EL (cell line): Measurements from ENCODE around the gene CCDC51.
"Not testable (repeated sequence)": the region's sequence is repeated elsewhere in the genome, so short reads cannot be mapped to it uniquely, and the experiment has no call there.

Experiments used
- DNase-seq: peaks from one replicate; pipeline ENCODE4 v3.0.0-alpha.2; 2016

The CCDC51 gene, protein sequence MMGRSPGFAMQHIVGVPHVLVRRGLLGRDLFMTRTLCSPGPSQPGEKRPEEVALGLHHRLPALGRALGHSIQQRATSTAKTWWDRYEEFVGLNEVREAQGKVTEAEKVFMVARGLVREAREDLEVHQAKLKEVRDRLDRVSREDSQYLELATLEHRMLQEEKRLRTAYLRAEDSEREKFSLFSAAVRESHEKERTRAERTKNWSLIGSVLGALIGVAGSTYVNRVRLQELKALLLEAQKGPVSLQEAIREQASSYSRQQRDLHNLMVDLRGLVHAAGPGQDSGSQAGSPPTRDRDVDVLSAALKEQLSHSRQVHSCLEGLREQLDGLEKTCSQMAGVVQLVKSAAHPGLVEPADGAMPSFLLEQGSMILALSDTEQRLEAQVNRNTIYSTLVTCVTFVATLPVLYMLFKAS

DNA sequence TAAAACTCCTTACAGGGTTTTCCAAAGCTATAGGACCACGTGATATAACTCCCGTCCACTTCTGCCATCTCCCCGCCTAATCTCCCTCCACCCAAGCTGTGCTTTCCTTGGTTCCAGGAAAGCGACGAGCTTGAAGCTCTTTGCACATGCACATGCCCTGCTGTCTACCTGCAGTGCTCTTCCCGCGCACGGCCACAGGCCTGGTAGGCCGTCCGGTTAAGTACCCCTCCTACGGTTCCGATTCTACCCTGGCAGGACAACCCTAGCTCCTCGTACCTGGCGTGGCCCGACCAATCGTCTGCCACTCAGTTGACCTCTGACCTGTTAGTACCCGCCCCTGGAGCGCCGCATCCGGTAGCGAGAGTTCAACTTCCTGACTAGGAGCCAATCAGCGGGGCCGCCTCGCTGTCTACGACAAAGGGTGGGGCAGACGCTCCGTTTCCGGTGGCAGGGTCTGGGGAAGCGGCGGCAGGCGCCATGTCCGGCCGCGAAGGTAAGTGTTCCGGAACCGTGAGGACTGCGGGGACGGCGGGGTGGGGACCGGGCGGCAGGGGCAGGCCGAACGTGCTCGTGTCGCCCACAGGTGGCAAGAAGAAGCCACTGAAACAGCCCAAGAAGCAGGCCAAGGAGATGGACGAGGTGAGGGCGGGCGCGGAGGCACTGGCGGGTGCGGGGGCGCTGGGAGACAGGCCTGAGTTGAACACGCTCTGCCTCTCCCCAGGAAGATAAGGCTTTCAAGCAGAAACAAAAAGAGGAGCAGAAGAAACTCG, at the start of gene CCDC51, which contains the start of gene TMA7:
CCDC51 (minus strand) TSS at position 300 of the 770 bp plus-strand sequence. CDS start 4,991 bp downstream, outside the sequence.
TMA7 (plus strand) TSS at position 438 of the 770 bp plus-strand sequence; CDS start at position 478, 40 bp downstream.
- peak; percentile 97 for DNase-seq

- no peak for DNase-seq
These were observed 47.0 kb upstream of the CCDC51 start for GRCh38 chr3:48486952-48487351.

GRCh38 chr3:48482822-48483221, 42.9 kb upstream of the CCDC51 start:
- DNase-seq = not testable (repeated sequence)

DNA sequence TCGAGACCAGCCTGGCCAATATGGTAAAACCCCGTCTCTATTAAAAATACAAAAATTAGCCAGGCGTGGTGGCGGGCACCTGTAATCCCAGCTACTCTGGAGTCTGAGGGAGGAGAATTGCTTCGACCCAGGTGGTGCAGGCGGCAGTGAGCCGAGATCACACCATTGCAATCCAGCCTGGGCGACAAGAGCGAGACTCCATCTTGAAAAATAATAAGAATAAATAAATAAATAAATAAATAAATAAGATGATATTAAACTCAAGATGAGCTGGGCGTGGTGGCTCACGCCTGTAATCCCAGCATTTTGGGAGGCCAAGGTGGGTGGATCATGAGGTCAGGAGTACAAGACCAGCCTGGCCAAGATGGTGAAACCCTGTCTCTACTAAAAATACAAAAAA, 41.0 kb upstream of the CCDC51 start:
- not testable (repeated sequence) for DNase-seq

GRCh38 chr3:48478626-48479555, 39.0 kb upstream of the CCDC51 start:
- DNase-seq = no peak

GRCh38 chr3:48477959-48478520, 38.1 kb upstream of the CCDC51 start:
- DNase-seq = no peak

GRCh38 chr3:48476426-48477053, 36.6 kb upstream of the CCDC51 start:
- no peak for DNase-seq

DNA sequence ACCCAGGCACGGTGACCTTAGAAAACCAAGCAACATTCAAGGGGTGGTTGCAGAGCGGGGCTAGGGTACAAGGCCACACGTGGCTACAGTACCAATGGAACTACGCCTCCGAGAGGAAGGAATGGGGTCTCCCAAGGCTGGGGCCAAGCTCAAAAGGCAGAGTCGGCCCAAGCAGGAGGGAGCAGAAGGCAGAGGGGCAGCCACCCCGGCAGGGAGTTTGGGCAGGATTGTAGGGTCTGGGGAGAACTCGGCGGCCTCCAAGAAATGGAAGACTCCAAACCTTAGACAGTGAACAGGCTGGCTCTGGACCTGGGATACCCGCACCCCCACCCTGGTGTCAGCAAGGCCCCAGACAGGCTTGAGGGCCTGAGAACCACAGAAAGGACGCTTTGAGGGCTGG, 35.3 kb upstream of the CCDC51 start:
- DNase-seq = no peak

DNA sequence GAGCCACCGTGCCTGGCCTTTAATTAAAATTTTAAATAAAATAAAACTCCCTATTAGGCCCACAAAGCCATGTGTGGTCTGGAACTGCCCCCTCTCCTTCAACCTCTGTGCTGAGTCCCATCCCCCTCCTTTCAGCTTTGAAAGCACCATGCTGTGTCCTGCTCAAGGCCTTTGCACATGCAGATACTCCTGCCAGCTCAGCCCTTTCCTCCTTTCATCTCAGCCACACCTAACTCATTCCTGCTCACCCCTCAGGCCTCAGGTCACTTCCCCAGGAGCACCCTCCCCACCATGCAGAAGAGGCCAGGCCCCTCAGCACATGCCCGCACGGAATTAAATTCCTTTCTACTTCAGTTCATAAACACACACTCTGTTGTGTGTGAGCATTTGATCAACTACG, 34.7 kb upstream of the CCDC51 start:
- no peak for DNase-seq

DNA sequence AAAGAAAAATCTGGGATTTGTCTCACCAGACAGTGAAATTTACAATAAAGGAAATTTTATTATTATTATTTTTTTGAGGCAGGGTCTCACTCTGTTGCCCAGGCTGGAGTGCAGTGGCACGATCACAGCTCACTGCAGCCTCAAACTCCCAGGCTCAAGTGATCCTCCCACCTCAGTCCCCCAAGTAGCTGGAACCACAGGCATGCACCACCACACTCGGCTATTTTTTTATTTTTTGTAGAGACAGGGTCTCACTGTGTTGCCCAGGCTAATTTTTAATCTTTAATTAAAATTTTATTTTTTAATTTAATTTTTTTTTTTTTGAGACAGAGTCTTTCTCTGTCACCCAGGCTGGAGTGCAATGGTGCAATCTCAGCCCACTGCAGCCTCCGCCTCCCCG, 34.1 kb upstream of the CCDC51 start:
- DNase-seq = not testable (repeated sequence)

DNA sequence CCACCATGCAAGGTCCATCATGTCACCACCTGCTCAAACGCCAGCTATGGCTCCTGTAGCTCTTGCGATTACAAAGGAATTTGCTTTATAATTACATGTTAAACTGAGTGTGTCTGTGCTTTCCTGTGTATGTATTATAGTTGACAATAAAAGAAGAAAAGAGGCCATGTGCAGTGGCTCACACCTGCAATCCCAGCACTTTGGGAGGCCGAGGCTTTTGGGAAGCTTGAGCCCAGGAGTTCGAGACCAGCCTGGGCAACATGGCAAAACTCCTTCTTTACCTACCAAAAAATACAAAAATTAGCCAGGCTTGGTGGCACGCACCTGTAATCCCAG, 33.7 kb upstream of the CCDC51 start:
- DNase-seq = no peak

- peak; percentile 98 for DNase-seq
These were observed 33.2 kb upstream of the CCDC51 start for GRCh38 chr3:48472923-48473616.

DNA sequence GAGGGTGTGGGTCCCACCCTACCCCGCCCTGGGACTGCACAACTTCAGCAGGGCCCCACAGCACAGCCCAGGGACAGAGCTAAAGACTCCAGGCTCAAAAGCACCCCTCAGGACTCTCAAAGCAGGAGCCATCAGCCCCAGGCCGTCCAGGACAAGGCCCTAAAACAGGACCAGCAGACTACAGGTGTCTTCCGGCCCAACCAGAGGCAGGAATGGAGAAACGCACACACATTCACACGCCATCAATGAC, 32.7 kb upstream of the CCDC51 start:
- no peak for DNase-seq

DNA sequence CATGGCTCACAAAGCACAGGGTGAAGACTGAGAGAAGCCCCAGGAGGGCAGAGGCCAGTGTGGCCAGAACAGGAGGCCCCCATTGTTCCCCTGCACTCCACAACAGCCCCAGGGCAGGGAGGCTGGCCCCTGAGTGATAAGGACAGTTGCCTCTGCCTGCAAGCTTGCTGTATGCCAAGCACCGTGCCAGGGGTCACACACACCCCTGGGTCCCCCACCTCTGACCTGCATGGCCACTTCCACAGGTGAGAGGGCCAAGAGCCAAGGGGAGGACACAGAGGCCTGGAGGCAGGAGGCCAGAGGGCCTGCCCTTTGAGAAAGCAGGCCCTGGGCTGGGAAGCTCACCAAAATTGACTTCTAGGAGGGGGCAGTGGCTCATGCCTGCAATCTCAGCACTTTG, 30.4 kb upstream of the CCDC51 start:
- DNase-seq = no peak

DNA sequence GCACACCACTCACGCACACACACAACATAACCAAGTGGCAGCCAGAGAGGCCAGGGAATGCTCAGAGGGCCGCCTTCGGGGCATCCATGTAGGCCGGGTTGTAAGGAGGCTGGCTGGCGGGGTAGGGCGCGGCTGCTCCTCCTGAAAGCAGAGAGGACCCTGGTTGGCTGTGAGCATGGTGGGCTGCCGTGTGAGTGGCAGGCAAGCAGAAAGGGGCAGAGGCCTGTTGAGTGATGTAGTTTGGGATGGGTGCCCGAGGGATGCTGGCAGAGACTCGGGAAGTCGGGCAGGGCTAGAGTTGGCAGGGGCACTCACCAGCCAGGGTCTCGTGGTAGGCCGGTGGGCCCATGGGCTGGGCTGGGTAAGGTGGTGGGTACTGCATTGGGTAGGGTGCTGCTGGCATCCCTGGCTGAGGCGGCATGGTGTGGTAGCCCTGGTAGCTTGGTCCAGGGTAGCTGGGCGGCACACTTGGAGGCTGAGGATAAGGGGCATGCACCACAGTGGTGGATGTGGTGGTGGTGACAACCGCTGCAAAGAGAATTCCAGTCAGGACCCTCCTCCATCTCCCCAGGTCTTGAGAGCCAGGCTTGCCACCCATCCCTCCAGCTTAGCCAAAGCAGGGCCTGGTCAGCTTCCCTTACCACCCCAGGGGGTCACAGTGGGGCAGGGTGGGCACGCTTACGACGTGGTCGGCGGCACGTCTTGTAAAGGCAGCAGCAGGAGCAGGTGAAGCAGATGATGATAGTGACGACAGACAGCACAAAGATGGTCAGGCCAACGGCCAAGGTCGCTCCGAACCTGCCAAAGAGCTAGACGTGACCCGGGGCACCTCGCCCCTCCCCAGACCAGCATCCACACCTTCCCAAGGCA, 29.4 kb upstream of the CCDC51 start:
- no peak for DNase-seq

DNA sequence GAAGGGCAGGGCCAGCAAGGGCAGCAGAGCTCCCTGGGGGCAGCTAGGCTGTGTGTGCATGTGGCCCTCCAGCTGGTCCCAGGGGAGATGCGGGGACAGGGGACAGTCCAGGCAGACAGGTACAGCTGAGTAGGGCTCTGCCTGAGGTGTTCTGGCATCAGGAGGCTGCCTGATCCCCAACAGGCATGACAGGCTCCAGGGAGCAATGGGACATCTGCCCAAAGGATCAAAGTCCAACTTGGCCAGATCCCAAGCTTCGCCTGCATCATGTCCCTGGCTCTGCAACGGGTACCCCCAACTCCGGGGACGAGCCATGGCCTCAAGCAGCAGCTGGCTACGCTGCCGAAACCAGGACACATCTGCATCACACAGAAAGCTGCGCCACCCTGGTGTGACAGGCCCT, 28.4 kb upstream of the CCDC51 start:
- no peak for DNase-seq

GRCh38 chr3:48467473-48468267, 27.8 kb upstream of the CCDC51 start:
- DNase-seq = no peak

DNA sequence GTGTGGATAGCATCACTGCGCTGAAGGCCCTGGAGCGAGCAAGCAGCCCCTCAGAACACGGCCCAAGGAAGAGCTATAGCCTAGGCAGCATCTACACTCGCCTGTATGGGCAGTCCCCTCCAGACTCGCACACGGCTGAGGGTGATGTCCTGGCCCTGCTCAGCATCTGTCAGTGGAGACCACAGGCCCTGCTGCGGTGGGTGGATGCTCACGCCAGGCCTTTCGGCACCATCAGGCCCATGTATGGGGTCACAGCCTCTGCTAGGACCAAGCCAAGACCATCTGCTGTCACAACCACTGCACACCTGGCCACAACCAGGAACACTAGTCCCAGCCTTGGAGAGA, 27.2 kb upstream of the CCDC51 start:
- no peak for DNase-seq

GRCh38 chr3:48466386-48467109, 26.6 kb upstream of the CCDC51 start:
- no peak for DNase-seq
